ENCODE data around the gene HINT3. TPM values are rescaled to one million over a fixed set of nuclear protein-coding genes. Genes with fewer than 3 reads are reported as not detected.

The HINT3 gene
- total and polyA plus RNA-seq, 3 donors from 2014 or later, result 19.0 to 24.8 (median 22.5) TPM

GRCh38 chr6:125939026-125939425 is 17.5 kb upstream of the HINT3 start:
- 69 to 74% methylated on average over 1 of the region's 1 CpG for WGBS, 2 donors
- Histone ChIP-seq H3K27me3 (no peaks in the 10 kb centered on the region), H3K4me1 (no peaks in the 10 kb centered on the region), H3K36me3 (ENCODE audit: low read depth, missing control alignments) (no peaks in the 10 kb centered on the region), H3K9me3 (no peaks in the 10 kb centered on the region), H3K27ac (no peak overlapping the region), H3K4me3 (no peak overlapping the region)
- intact Hi-C loops (cut with DNase I; ENCODE audit: low total_unique reads), result no loop called here
- TF ChIP-seq CTCF (IDR thresholded peaks at IDR 0.05), result no peak
- TF ChIP-seq POLR2A (IDR thresholded peaks at IDR 0.05), result no peak
- no peak for DNase-seq

- 85 to 94% methylated on average over 2 of the region's 2 CpGs for WGBS, 2 donors
- no peak for TF ChIP-seq POLR2A (IDR thresholded peaks at IDR 0.05)
- no peak for TF ChIP-seq CTCF (IDR thresholded peaks at IDR 0.05)
- DNase-seq, result no peak
- Histone ChIP-seq H3K36me3 (ENCODE audit: low read depth, missing control alignments) (no peaks in the 10 kb centered on the region), H3K9me3 (no peaks in the 10 kb centered on the region), H3K27ac (no peak overlapping the region), H3K4me3 (no peak overlapping the region), H3K27me3 (no peaks in the 10 kb centered on the region), H3K4me1 (no peaks in the 10 kb centered on the region)
- intact Hi-C loops (cut with DNase I; ENCODE audit: low total_unique reads), result no loop called here
Measured at GRCh38 chr6:125939791-125940190, 16.8 kb upstream of the HINT3 start.

GRCh38 chr6:125940247-125941041 is 16.1 kb upstream of the HINT3 start:
- 67 to 68% methylated on average over 5 of the region's 5 CpGs for WGBS, 2 donors
- intact Hi-C loops (cut with DNase I; ENCODE audit: low total_unique reads), result no loop called here
- Histone ChIP-seq H3K4me1 (no peaks in the 10 kb centered on the region), H3K27ac (no peak overlapping the region), H3K27me3 (no peaks in the 10 kb centered on the region), H3K9me3 (no peaks in the 10 kb centered on the region), H3K4me3 (no peak overlapping the region), H3K36me3 (ENCODE audit: low read depth, missing control alignments) (no peaks in the 10 kb centered on the region)
- DNase-seq, result no peak
- TF ChIP-seq CTCF (IDR thresholded peaks at IDR 0.05) (no peak), POLR2A (IDR thresholded peaks at IDR 0.05) (no peak)

GRCh38 chr6:125942672-125943527 is 13.7 kb upstream of the HINT3 start:
- intact Hi-C loops (cut with DNase I; ENCODE audit: low total_unique reads), result no loop called here
- WGBS, 2 donors, result 93 to 95% methylated on average over 10 of the region's 10 CpGs
- no peak overlapping the region for H3K27ac ChIP-seq

More at GRCh38 chr6:125942672-125943527, 13.7 kb upstream of the HINT3 start:
- no peak overlapping the region for H3K4me3 ChIP-seq
- H3K36me3 ChIP-seq (ENCODE audit: low read depth, missing control alignments), result no peaks in the 10 kb centered on the region
- H3K27me3 ChIP-seq, result no peaks in the 10 kb centered on the region
- H3K9me3 ChIP-seq, result no peaks in the 10 kb centered on the region
- H3K4me1 ChIP-seq, result no peaks in the 10 kb centered on the region
- no peak for DNase-seq
- TF ChIP-seq POLR2A (IDR thresholded peaks at IDR 0.05) (no peak), CTCF (IDR thresholded peaks at IDR 0.05) (no peak)
